Neural progenitor cell (in vitro differentiated cells): ENCODE results near the gene LYZL4.

ENCODE experiments used
- CTCF ChIP-seq: fragments of 200-600 bp; sonication (generic); IDR thresholded peaks from 2 replicates; pipeline ENCODE4 v1.5.1; 2017; ENCODE audit warnings: antibody characterized with exemption, mild to moderate bottlenecking
- EZH2 ChIP-seq: fragments of 200-600 bp; sonication (generic); IDR thresholded peaks from 2 replicates; pipeline ENCODE4 v1.6.1; 2017; ENCODE audit warnings: antibody characterized with exemption, mild to moderate bottlenecking, moderate library complexity
- EZH2phosphoT487 ChIP-seq: fragments of 200-600 bp; sonication (generic); IDR thresholded peaks from 2 replicates; pipeline ENCODE4 v1.6.1; 2017; ENCODE audit warnings: antibody characterized with exemption

- no peak for TF ChIP-seq CTCF
- TF ChIP-seq EZH2phosphoT487: no peak
- TF ChIP-seq EZH2: no peak
Observed at GRCh38 chr3:42419563-42419962, 9.2 kb upstream of the LYZL4 start.
